Osteocyte (in vitro differentiated cells): ENCODE measurements around the gene CRYGA. TPM values are rescaled to one million over a fixed set of nuclear protein-coding genes. Genes with fewer than 3 reads are reported as not detected.

ENCODE experiments used
- DNase-seq: peaks from one replicate; pipeline ENCODE4 v3.0.0; 2021; ENCODE audit warnings: mixed read lengths; ENCODE audit not compliant: unreplicated experiment; ENCODE audit errors: extremely low spot score
- H3K27ac Mint-ChIP-seq: one replicate; pipeline ENCODE4 v1.8.0; 2021; ENCODE audit warnings: mild to moderate bottlenecking, mixed read lengths; ENCODE audit not compliant: unreplicated experiment
- H3K27me3 Mint-ChIP-seq: one replicate; pipeline ENCODE4 v1.8.0; 2021; ENCODE audit warnings: mixed read lengths; ENCODE audit not compliant: unreplicated experiment
- H3K36me3 Mint-ChIP-seq: one replicate; pipeline ENCODE4 v1.8.0; 2021; ENCODE audit warnings: mixed read lengths; ENCODE audit not compliant: unreplicated experiment
- H3K4me1 Mint-ChIP-seq: one replicate; pipeline ENCODE4 v1.8.0; 2021; ENCODE audit warnings: mixed read lengths; ENCODE audit not compliant: unreplicated experiment
- H3K4me3 Mint-ChIP-seq: one replicate; pipeline ENCODE4 v1.8.0; 2021; ENCODE audit warnings: mild to moderate bottlenecking, moderate library complexity, mixed read lengths; ENCODE audit not compliant: unreplicated experiment
- H3K9me3 Mint-ChIP-seq: one replicate; pipeline ENCODE4 v1.8.0; 2021; ENCODE audit warnings: mixed read lengths; ENCODE audit not compliant: unreplicated experiment
- CTCF ChIP-seq: fragments of 200-600 bp; sonication (generic); IDR thresholded peaks from 2 replicates; pipeline ENCODE4 v1.5.0; 2021; ENCODE audit warnings: antibody characterized with exemption, mild to moderate bottlenecking, moderate library complexity
- total RNA-seq: library from RNA; stranded (reverse); gene quantifications from 2 replicates; pipeline ENCODE4 v1.2.1, GENCODE V29; 2021

The CRYGA gene
- total RNA-seq, 1 donor from 2014 or later = not detected

GRCh38 chr2:208195531-208195930, 32.1 kb upstream of the CRYGA start:
- H3K27me3 Mint-ChIP-seq = no peaks in the 10 kb centered on the region
- no peak overlapping the region for H3K4me3 Mint-ChIP-seq
- H3K36me3 Mint-ChIP-seq = no peaks in the 10 kb centered on the region
- no peak for TF ChIP-seq CTCF
- no peak overlapping the region for H3K27ac Mint-ChIP-seq
- H3K9me3 Mint-ChIP-seq = no peaks in the 10 kb centered on the region
- H3K4me1 Mint-ChIP-seq = no peaks in the 10 kb centered on the region
- DNase-seq = no peak

GRCh38 chr2:208192611-208193236, 29.3 kb upstream of the CRYGA start:
- TF ChIP-seq CTCF = no peak
- no peak overlapping the region for H3K4me3 Mint-ChIP-seq
- DNase-seq = no peak
- no peaks in the 10 kb centered on the region for H3K4me1 Mint-ChIP-seq
- H3K36me3 Mint-ChIP-seq = no peaks in the 10 kb centered on the region
- H3K27me3 Mint-ChIP-seq = no peaks in the 10 kb centered on the region
- H3K9me3 Mint-ChIP-seq = no peaks in the 10 kb centered on the region
- H3K27ac Mint-ChIP-seq = no peak overlapping the region

- no peaks in the 10 kb centered on the region for H3K4me1 Mint-ChIP-seq
- no peaks in the 10 kb centered on the region for H3K36me3 Mint-ChIP-seq
- no peaks in the 10 kb centered on the region for H3K9me3 Mint-ChIP-seq
- no peak for DNase-seq
- no peak within 1 kb of the TSS for H3K27ac Mint-ChIP-seq
- peaks cover 14% of the 10 kb centered on the region for H3K27me3 Mint-ChIP-seq
- H3K4me3 Mint-ChIP-seq = no peak within 1 kb of the TSS
- TF ChIP-seq CTCF = no peak
Observed at GRCh38 chr2:208189810-208190503, 26.6 kb upstream of the CRYGA start, which contains the start of gene C2orf80. Gene C2orf80 (minus strand): TSS chr2:208190030. CDS start chr2:208186986, 3,044 bp downstream.

GRCh38 chr2:208189069-208189809, 25.9 kb upstream of the CRYGA start:
- no peaks in the 10 kb centered on the region for H3K4me1 Mint-ChIP-seq
- no peaks in the 10 kb centered on the region for H3K9me3 Mint-ChIP-seq
- H3K36me3 Mint-ChIP-seq = no peaks in the 10 kb centered on the region
- no peak overlapping the region for H3K4me3 Mint-ChIP-seq
- H3K27me3 Mint-ChIP-seq = peaks cover 21% of the 10 kb centered on the region
- no peak for DNase-seq
- no peak for TF ChIP-seq CTCF
- H3K27ac Mint-ChIP-seq = no peak overlapping the region

GRCh38 chr2:208186893-208187292, 23.5 kb upstream of the CRYGA start:
- peaks cover 39% of the 10 kb centered on the region for H3K27me3 Mint-ChIP-seq
- no peaks in the 10 kb centered on the region for H3K36me3 Mint-ChIP-seq
- no peaks in the 10 kb centered on the region for H3K4me1 Mint-ChIP-seq
- no peaks in the 10 kb centered on the region for H3K9me3 Mint-ChIP-seq
- H3K27ac Mint-ChIP-seq = no peak overlapping the region
- no peak overlapping the region for H3K4me3 Mint-ChIP-seq
- DNase-seq = no peak
- TF ChIP-seq CTCF = no peak
